HG03520 (cell line): ENCODE data around the gene PPP2R2C.

Experiments used
- ATAC-seq: cut with Tn5 transposase; IDR thresholded peaks from one replicate; pipeline ENCODE4 v1.9.1; 2021; ENCODE audit warnings: mild to moderate bottlenecking, moderate library complexity; ENCODE audit not compliant: unreplicated experiment

PPP2R2C gene

DNA sequence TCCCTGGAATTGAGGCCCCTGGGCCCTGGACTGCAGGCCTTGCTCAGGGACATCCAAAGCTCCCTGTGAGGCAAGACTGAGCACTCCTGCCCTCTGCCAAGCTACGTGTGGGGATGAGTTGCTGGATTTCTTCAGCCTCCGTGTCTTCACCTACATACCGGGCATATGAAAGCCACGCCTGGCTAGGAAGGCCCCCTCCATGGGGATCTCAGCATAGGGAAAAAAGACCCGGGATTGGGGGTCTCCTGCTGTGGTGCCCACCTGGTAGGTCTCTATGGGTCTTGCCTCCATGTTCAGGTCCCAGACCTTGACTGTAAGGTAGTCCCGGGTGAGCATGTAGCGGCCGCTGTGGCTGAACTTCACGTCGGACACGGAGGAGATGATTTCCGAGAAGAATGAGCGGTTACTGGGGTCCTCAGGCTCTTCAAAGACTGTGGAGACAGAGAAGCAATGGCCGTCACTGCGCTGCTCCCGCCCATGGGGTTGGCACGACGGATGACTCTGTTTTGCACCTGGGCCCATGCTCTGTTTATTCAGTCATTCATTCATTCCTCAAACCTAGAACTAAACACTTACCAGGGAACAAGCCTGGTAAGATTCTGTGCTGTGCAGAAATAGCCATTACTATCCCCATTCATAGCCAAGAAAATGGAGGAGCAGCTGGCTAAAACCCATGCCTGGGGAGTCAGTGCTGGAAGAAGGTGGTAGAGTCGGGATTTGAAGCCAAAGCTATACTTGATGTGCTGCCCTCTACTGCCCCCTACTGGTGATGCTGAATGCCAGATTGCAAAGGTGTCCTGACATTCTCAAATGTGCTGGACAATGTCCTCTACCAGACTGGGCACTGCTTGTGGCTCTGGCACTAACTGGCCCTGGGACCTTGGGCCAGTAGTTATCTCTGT, 138.9 kb downstream of the PPP2R2C start:
- ATAC-seq: no peak

DNA sequence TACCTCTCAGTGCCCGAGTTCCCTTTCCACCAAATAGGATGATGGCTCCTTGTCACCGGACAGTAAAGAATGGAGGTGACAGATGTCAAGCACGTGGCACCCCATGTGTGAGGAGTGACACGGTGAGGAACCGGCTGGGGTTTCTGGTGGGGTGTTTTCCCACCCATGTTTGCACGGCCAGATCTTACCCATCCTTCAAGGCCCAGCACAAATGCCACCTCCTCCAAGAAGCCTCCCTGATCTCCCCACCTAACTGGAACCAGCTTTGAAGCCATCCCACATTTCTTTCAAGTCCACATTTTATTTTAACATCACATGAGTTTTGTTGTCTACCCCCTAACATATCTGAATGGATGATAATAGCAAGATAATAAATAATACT, 139.8 kb downstream of the PPP2R2C start:
- ATAC-seq: no peak

DNA sequence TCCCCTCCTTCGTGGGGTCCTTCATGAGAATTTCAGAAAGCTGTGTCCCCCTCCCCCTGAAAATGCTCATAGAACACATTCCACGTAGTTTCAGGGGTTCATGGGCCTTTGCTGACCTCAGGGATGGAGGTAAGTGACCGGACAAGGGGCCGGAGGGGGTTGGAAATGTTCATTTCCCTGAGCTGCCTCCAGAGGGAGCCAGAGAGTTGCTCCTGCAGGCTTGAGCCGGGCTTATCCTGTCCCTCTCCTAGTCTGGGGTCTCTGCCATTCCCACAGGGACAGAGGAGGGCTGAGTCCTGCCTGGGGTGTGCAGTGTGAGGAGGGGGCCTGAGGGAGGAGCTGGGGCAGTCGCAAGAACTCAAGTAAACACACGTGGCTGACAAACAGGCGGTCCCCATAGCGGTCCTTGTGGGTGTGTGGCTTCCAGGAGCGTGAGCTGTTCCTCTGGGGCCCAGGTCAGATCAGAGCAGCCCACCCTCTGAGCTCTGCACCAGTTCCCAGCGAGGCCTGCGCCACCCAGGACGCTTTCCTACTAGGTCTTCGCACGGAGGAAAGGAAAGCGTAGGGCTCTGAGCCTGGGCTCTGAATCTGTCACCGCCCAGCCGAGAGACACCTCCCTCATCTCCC, 140.3 kb downstream of the PPP2R2C start:
- no peak for ATAC-seq

DNA sequence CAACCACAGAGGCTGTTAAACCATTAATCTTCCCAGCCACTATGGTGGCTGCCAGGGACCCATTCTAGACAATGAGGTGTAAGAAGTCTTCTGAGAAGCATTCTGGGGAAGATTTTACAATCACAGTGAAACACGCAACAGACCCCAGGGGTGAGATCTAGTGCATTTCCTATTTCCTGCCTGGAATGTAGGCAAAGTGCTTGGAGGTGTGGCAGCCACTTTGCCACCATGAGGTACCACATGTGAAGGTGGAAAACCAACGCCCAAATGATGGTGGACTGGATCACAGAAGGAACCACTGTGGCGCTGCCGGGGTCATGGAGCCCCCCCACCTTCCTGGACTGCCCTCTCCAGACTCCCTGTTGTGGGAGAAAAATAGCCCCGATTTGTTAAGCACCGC, 140.9 kb downstream of the PPP2R2C start:
- no peak for ATAC-seq

DNA sequence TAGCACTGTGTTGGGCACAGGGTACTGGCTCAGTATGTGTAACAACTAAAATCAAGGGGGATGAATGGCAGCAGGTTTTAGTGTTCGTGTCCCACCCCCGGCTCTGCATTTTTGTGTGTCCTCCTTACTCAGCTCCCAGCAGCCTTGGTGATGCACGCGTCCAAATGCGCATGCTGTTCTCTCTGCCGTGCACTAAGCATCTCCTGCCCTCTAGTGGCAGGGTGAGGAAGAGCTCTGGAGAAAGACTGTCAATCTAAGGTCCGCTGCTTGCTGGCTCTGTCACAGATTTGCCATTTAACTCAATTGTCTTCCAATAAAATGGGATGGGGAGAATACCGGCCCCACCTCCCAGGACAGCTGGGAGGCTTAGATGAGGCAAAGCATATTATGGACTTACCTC, 141.4 kb downstream of the PPP2R2C start:
- ATAC-seq: no peak

DNA sequence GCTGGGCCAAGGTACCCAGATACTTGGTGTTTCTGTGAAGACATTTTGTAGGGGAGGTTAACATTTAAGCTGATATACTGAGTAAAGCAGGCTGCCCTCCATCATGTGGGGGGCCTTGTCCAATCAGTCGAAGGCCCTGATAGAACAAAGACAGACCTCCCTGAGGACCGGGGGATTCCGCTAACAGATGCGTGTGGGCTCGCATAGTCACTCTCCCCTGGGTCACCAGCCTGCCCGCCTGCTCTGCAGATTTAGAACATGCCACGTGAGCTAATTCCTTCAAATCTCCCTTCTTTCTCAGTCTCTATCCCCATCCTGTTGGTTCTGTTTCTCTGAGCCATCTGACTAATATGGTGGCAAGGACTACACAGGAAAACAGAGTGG, 142.0 kb downstream of the PPP2R2C start:
- ATAC-seq: no peak

DNA sequence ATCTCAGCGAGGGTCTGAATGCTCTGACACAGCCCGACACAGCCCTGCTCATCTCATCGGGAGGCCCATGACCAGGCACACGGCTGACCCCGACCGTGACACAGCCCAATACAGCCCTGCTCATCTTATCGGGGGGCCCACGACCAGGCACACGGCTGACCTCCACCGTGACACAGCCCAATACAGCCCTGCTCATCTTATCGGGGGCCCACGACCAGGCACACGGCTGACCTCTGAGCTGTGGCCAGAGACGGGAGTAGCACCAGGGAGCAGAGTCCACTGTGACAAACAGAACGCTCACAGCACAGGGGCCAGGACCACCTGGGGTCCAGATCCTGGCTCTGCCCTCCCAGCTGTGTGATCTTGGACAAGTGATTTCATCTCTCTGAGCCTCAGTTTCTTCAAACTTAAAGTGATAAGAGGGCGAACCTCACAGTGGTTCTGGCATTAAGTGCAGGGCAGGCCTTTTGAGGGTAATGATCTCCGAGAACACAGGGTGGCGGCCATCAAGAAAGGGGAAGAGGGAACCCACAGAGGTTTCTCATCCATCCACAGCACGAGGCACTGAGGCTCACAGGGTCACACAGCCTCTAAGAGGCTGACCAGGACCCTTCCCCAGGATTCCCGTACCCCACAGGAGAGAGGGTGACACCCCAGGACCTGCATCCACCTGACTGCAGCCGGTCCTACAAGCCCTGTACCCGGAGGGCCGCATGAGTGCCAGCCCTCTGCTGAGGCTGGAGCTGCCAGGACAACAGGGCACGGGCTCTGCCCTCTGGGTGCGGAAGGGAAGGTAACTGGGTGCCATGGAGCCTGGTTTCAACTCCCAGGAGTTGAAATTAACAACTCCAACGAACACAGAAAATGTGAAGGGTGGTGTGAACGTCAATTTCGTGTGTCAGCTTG, 142.7 kb downstream of the PPP2R2C start:
- ATAC-seq: no peak

DNA sequence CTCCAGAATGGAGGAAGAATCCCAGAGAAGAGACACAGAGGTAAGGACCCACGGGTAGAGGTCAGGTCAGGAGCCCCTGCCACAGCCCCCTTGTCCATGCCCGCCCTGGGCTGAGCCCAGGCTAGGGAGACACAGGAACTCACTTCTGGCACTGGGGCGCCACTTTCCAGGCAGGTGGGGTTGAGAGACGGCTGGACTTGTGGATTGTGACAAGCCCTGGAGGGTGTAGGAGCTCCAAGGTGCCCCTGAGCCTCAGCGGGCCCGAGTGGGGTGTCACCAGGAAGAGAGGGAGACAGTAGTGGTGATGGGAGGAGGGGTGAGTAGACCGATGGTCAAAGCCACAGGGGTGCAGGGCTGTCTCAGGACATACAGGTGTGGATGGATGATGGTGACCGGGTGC, 143.9 kb downstream of the PPP2R2C start:
- ATAC-seq: no peak

DNA sequence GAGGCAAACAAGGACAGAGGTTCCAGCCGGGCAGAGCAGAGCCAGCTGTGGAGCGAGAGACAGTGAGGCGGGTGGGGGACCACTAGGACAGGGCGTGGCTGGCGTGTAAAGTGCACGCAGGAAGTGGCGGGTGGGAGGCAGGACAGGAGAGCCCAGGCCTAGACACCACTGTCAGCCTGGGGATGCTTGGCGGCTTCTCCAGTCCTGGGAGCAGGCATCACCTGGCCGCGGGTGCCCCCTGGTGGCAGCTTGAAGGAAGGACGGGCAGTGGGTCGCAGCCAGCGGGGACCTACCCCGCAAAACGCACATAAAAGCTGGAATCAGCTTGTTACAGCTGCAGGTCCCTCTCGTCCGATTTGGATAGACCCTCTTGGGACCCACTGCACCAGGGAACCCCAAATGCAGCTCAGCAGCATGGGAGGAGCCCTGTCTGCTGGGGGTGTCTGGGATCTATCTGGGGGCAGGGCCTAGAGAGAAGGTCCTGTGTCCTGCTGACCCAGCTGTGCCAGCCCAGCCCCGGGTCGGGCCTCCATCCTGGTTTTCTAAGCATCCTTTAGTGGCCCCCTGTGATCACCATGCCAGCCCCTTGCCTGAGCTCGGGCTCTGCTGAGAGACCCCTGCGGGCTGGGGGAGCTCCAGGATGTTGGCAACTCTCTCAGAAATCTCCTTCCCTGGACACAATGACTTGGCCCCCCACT, 145.0 kb downstream of the PPP2R2C start:
- peak; percentile 54 for ATAC-seq

DNA sequence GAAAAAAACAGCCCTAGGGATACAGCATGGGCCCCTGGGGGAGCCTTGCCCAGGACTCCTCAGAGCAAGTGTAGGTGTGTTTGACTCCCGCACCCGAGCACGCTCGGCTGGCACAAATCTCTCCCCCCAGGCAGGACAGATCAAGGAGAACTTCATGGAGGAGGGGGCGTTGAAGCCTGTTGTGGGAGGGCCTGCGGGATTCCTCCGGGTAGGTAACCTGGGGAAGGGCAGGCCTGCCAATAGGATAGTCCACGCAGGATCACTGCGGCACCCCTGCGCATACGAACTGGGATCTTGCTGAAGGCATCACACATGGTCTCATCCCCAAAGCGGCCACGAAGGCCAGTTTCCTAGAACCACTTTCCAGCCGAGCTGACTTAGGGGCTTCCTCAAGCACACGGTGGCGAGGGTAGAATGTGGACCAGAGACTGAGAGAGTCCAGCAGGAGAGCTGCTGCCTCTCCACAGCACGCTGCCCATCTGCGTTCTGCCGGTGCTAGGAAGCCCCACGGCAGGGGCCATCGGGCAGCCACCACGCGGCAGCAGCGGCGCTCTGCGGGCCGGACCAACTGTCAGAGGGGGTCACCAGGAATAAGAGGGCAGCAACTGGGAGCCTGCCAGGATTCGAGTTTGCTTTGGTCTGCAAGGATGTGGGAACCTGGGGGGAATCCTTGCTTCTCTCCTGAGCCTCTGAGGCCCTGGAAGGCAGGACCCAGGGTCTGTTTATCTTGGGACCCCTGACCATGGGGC, 145.9 kb downstream of the PPP2R2C start:
- ATAC-seq: no peak

DNA sequence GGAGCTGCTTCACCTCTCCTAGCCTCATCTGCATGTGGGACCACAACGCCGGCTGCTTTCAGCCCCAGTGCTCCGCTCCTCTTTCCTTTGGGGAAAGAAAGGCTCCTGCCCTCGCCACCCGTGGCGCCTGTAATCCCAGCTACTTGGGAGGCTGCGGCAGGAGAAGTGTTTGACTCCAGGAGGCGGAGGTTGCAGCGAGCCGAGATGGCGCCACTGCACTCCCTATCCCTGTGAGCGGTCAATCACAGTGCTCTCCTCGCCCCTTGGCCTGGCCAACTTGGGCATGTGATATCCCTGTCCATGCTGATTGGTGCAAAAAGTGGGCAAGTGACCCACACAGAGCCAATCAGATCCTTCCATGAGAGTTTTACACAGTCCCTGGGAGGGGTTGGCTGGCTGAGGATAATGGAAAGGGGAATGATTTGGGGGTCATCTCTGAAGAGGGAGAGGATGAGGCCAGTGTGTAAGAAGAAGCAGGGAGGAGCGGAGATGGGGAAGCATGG, 146.6 kb downstream of the PPP2R2C start:
- ATAC-seq: no peak

DNA sequence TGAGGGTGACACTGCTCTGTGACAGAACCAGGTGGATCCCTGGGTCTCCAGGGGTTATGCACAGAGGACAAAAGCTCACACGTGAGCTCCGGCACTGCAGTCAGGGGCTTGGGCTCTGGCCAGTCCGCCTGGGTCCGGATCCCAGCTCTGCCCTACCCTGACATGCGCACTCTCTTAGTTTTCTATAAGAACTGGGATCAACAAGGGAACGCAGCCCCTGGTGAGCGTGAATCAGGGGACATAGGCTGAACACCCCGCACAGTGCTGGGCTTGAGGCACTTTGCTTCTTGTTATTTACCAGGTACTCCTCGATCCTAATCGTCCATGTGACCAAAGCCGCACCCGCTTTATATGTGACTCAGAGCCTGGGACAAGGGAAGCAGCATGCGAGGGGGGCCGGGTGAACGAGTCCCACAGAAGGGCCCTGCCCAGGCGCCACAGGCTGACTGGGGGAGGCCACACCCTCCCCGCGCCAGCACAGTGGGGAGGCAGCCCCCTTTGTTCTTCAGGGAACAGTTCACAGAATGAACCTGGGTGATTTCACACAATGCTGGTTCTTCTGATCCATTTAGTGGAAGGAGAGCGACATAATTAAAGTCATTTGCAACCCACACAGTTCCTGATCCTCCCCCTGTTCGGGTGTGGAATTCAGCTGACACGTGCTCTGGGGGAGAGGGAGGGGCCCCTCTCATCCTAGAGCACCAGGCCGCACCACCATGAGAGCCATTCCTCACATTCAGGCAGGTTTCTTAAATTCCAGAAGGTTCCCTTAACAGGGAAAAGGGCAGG, 147.2 kb downstream of the PPP2R2C start:
- ATAC-seq: no peak

DNA sequence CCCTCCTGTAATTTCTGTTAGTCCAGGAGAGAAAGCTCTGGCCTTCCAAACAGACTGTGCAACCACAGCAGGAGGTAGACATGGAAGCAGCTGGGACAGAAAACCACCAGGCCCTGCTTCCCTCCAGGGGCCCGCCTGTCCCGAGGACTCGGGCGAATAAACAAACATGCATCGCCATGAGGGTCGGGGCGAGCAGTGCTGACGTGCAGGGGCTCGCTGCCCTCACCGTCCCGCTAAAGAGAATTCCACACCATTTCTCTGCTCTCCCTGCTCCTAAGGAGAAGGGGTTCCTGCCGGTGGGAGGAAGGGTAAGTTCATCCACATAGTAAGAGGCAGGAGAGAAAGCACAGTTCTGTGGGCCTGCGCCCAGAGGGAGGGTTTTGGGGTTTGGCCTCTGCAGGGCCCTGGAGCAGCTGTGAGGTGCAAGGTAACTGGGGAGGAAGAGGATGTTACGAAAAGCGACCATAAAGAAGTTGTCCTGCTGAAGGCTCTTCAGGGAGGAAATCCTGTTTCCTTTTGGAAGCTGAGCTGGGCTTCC, 147.9 kb downstream of the PPP2R2C start:
- ATAC-seq: no peak

DNA sequence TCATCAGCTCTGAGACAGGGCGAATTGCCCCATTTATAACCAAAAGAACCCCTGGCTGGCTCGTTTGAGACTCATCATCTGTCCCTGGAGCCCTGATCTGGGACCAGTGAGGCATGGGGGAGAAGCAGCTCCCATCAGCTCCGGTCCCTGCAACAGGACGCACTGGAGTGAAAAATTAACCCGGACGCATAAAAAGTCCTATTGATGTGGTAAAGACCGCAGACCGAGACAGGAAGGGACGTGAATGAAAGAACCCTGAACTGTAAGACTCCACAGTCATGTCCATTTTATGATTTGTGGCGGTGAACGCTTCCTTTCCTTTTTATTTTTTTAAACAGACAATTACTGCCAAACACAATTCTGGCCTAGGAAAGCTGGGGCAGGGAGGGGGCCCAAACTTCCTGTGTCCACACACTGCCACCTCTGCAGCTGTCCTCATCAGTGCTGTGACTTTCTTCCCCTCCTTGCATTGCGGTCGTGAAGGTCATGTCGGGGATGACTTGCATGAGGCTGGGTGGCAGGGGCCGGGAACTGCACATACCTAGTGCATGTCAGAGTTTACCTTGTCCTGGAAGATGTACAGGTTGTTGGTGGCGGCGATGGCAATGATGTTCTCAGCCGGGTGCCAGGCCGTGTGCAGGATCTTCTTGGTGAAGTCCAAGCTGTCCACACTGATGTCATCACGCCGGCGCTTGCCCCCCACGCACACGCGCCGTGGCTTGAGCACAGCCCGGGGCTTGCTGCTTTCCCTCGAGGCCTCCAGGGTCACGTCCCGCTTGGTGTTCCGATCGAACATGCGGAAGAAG, 149.4 kb downstream of the PPP2R2C start:
- no peak for ATAC-seq

DNA sequence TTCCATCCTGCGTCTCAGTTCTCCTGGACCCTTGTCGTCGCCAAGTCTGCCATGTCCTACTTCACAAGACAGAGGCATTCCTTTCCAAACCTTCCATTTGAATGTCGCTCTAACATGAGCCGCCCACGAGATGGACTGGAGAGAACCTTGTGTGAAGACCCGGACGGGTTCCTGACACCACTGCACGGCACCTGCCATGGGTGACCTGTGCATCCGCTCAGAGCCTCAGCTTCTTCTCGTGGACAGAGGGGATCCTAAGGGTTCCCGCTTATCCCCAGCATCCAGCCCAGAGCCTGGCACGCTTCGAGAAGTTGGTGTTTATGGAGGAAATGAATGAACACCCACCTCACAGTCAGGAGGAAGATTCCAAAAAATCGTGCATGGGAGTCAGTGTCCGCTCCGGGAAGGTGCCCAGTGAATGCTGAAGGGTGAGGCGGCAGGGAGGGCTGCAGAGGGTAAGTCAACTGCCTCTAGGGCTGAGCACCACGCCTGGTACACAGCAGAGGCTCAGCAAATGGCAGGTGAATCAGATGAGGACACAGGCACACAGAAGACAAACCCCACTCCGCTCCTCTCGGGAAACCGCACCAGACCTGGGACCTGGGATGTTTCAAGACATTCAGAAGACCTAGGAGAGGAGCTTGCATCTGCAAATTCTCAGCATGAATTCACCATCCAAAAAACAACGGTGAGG, 150.2 kb downstream of the PPP2R2C start:
- no peak for ATAC-seq

DNA sequence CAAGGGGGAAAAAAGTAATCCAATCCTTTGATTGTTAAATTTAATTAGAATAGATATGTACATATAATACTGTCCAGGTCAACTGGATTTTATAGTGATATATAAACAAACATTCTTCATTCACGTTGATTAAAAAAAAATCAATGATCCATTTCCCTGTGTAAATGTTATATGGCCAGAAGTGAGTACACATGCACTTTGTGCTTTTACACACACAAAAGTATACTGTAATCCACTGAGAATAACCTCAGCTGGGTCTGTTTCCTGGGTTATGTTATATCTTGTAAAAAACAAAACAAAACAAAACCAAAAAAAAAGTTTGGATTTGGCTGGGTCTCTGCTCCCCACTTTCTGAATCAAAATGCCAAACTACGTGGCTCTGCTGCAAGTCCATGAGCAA, 151.1 kb downstream of the PPP2R2C start:
- no peak for ATAC-seq

DNA sequence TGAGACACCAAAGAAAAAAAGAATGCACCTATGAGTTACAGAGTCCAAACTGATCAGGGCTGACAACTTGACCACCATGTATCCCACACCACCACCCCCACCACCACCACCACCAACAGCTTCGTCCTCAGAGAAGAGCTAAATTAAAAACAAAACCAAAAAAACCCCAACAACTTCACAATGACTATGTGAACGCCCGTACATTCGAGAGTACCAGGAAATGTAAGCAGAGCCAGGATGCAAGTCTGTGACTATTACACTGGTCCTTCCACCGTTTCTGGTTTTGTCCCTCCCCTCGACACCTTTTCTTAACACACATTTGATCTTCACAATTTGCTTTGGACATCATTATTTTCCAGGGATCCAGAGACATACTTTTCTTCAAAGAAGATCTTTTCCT, 151.8 kb downstream of the PPP2R2C start:
- ATAC-seq: no peak
